Measurements from ENCODE around the gene SMYD1. TPM values are rescaled to one million over a fixed set of nuclear protein-coding genes. Genes with fewer than 3 reads are reported as not detected.

SMYD1 gene
- total RNA-seq, 1 experiment from 2014 or later, result not detected

DNA sequence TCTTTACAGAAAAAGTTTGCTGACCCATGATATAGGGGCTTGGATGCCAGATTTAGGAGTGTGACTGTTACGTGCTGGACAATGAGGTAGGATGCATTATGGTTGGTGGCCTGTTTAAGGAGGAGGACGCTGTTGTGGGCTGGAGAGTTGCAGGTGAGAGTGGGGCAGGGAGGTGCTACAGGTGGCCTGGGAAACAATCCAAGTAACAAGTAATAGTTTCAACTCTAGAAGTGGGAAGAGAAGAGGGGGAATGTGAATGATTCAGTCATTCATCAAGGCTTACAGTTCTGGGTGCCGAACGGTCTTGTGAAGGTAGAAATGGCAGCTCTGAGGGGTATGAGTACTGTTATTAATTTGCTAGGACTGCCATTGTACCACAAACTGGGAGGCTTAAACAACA is 54.1 kb downstream of the SMYD1 start:
- TF ChIP-seq, protein P1, sequence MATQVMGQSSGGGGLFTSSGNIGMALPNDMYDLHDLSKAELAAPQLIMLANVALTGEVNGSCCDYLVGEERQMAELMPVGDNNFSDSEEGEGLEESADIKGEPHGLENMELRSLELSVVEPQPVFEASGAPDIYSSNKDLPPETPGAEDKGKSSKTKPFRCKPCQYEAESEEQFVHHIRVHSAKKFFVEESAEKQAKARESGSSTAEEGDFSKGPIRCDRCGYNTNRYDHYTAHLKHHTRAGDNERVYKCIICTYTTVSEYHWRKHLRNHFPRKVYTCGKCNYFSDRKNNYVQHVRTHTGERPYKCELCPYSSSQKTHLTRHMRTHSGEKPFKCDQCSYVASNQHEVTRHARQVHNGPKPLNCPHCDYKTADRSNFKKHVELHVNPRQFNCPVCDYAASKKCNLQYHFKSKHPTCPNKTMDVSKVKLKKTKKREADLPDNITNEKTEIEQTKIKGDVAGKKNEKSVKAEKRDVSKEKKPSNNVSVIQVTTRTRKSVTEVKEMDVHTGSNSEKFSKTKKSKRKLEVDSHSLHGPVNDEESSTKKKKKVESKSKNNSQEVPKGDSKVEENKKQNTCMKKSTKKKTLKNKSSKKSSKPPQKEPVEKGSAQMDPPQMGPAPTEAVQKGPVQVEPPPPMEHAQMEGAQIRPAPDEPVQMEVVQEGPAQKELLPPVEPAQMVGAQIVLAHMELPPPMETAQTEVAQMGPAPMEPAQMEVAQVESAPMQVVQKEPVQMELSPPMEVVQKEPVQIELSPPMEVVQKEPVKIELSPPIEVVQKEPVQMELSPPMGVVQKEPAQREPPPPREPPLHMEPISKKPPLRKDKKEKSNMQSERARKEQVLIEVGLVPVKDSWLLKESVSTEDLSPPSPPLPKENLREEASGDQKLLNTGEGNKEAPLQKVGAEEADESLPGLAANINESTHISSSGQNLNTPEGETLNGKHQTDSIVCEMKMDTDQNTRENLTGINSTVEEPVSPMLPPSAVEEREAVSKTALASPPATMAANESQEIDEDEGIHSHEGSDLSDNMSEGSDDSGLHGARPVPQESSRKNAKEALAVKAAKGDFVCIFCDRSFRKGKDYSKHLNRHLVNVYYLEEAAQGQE (IDR thresholded peaks at IDR 0.05; ENCODE audit: low read depth), result no peak
- Histone ChIP-seq H3K4me3 (replicated peaks in 1 of 2; ENCODE audit: low read depth in 1 of 2, low read length in 2 of 2) (no peak overlapping the region), H3K9me3 (ENCODE audit: control insufficient read depth in 1 of 2, insufficient read depth in 1 of 2, low read depth in 1 of 2, low read length in 2 of 2) (no peaks in the 10 kb centered on the region), H3K4me2 (ENCODE audit: low read length) (no peak overlapping the region), H3K9me2 (ENCODE audit: insufficient read depth) (no peaks in the 10 kb centered on the region), H3K36me3 (ENCODE audit: control insufficient read depth in 1 of 2, insufficient read depth in 2 of 2, low read length in 2 of 2) (no peaks in the 10 kb centered on the region), H3K4me1 (ENCODE audit: control insufficient read depth in 1 of 2, insufficient read depth in 2 of 2, low read length in 2 of 2) (no peaks in the 10 kb centered on the region), H3K9ac (ENCODE audit: low read length) (no peak overlapping the region), H3K27me3 (ENCODE audit: insufficient read depth, low read length) (peaks cover 20% of the 10 kb centered on the region; the same call in 1 of the 2 replicates), H2AFZ (ENCODE audit: low read depth, low read length, poor library complexity, severe bottlenecking) (no peak overlapping the region), H3K79me2 (ENCODE audit: insufficient read depth, low read length) (no peaks in the 10 kb centered on the region), H3K27ac (ENCODE audit: low read depth, low read length) (no peak overlapping the region), H4K20me1 (ENCODE audit: insufficient read depth) (no peaks in the 10 kb centered on the region)
- CTCF ChIA-PET, result no interaction called here
- POLR2A ChIA-PET, result no interaction called here
- ATAC-seq (no peak), DNase-seq (ENCODE audit: low read depth, low spot score) (no peak)
- BruUV-seq (replicated peaks), result no TSS peak
- RAD21 ChIA-PET (ENCODE audit: low non-redundant PET in 1 of 2, low total read pairs in 2 of 2, uncharacterized antibody in 2 of 2, unreplicated experiment in 2 of 2), result no interaction called here
- intact Hi-C loops (cut with micrococcal nuclease), result no loop called here

DNA sequence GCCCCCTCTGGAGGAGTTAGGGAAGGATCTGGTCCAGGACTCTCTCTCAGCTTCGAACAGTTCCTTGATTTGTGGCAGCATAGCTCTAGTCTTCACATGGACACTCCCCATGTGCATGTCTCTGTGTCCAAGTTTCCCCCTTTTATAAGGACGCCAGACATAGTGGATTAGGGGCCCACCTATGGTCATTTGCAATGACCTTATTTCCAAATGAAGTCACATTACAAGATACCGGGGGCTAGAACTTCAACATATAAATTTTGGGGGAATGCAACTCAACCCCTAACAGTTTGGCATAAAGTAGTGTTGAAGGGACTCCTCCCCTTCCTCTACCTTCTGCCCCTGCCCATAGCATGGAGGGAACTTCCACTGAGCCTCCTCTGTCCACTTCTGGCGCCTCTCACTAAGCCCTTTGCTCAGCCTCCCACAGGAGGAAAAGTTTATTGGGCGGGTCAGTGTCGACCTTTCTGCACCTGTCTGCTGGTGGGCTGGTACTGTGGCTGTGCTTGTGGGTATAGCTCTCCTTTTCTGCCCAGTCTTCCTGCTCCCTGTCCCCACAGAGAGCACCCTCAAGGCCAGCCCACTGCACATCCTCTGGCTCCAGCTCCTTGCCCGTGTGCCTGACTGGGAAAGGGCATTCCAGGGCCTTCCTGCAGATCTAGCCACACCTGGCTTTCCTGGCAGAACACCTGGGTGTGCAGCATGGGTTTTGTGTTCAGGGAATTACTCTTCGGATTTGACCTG is 54.7 kb downstream of the SMYD1 start:
- ATAC-seq (no peak), DNase-seq (ENCODE audit: low read depth, low spot score) (no peak)
- no peaks in the 10 kb centered on the region for H3K9me3 ChIP-seq (ENCODE audit: control insufficient read depth in 1 of 2, insufficient read depth in 1 of 2, low read depth in 1 of 2, low read length in 2 of 2)
- intact Hi-C loops (cut with micrococcal nuclease), result no loop called here
- RAD21 ChIA-PET (ENCODE audit: low non-redundant PET in 1 of 2, low total read pairs in 2 of 2, uncharacterized antibody in 2 of 2, unreplicated experiment in 2 of 2), result no interaction called here
- no peaks in the 10 kb centered on the region for H3K9me2 ChIP-seq (ENCODE audit: insufficient read depth)
- no peak overlapping the region for H2AFZ ChIP-seq (ENCODE audit: low read depth, low read length, poor library complexity, severe bottlenecking)
- no peaks in the 10 kb centered on the region for H3K36me3 ChIP-seq (ENCODE audit: control insufficient read depth in 1 of 2, insufficient read depth in 2 of 2, low read length in 2 of 2)
- H3K4me3 ChIP-seq (replicated peaks in 1 of 2; ENCODE audit: low read depth in 1 of 2, low read length in 2 of 2), result no peak overlapping the region
- H3K27ac ChIP-seq (ENCODE audit: low read depth, low read length), result no peak overlapping the region
- POLR2A ChIA-PET, result no interaction called here
- no peaks in the 10 kb centered on the region for H3K4me1 ChIP-seq (ENCODE audit: control insufficient read depth in 1 of 2, insufficient read depth in 2 of 2, low read length in 2 of 2)
- H3K9ac ChIP-seq (ENCODE audit: low read length), result no peak overlapping the region
- no peaks in the 10 kb centered on the region for H4K20me1 ChIP-seq (ENCODE audit: insufficient read depth)
- peaks cover 20% of the 10 kb centered on the region; the same call in 1 of the 2 replicates for H3K27me3 ChIP-seq (ENCODE audit: insufficient read depth, low read length)
- H3K4me2 ChIP-seq (ENCODE audit: low read length), result no peak overlapping the region
- H3K79me2 ChIP-seq (ENCODE audit: insufficient read depth, low read length), result no peaks in the 10 kb centered on the region
- BruUV-seq (replicated peaks), result no TSS peak
- CTCF ChIA-PET, result no interaction called here
- TF ChIP-seq YY1 (IDR thresholded peaks at IDR 0.05; ENCODE audit: extremely low read depth, insufficient replicate concordance, low read depth, low read length) (no peak), RAD21 (IDR thresholded peaks at IDR 0.05; ENCODE audit: low read depth) (no peak), EZH2phosphoT487 (IDR thresholded peaks at IDR 0.05; ENCODE audit: borderline replicate concordance) (no peak), FOSL1 (IDR thresholded peaks at IDR 0.05; ENCODE audit: low read depth) (no peak), JUND (IDR thresholded peaks at IDR 0.05) (no peak), CEBPB (IDR thresholded peaks at IDR 0.05; ENCODE audit: low read depth) (no peak), ZNF274 (IDR thresholded peaks at IDR 0.05; ENCODE audit: low read depth, low read length) (no peak), CBX3 (IDR thresholded peaks at IDR 0.05; ENCODE audit: low read depth) (no peak)
- TF ChIP-seq, protein P1 (IDR thresholded peaks at IDR 0.05; ENCODE audit: low read depth), result no peak

All from HCT116 (cell line).